Activated naive CD4-positive, alpha-beta T cell (primary cell): Measurements from ENCODE around the gene SURF2.

Experiments used
- DNase-seq, 4 experiments: peaks; one replicate each; lab custom pipeline; 2025; lab: John Stamatoyannopoulos, UW

The SURF2 gene

GRCh38 chr9:133335924-133336811 lies 20.2 kb upstream of the SURF2 start, which contains the start of gene SURF6:
Gene SURF6, minus strand, starts transcription at chr9:133336188. Its CDS starts 56 bp downstream, at chr9:133336132.
- DNase-seq = peak; percentile 85 to 93 (median 90)

GRCh38 chr9:133339641-133340040 lies 16.7 kb upstream of the SURF2 start:
- DNase-seq = no peak

- DNase-seq = no peak
Measured at GRCh38 chr9:133340256-133340655, 16.1 kb upstream of the SURF2 start.

- DNase-seq = no peak
Measured at GRCh38 chr9:133340916-133341315, 15.4 kb upstream of the SURF2 start.

GRCh38 chr9:133341369-133342068 lies 14.8 kb upstream of the SURF2 start:
- DNase-seq = no peak

GRCh38 chr9:133342069-133342406 lies 14.3 kb upstream of the SURF2 start:
- DNase-seq = no peak

GRCh38 chr9:133342570-133342969 lies 13.8 kb upstream of the SURF2 start:
- DNase-seq = no peak

GRCh38 chr9:133344071-133344470 lies 12.3 kb upstream of the SURF2 start:
- DNase-seq = no peak

GRCh38 chr9:133344979-133345378 lies 11.4 kb upstream of the SURF2 start:
- no peak for DNase-seq

- no peak for DNase-seq
Measured at GRCh38 chr9:133345596-133345995, 10.8 kb upstream of the SURF2 start.

- no peak for DNase-seq
Measured at GRCh38 chr9:133346021-133346785, 10.1 kb upstream of the SURF2 start.

- DNase-seq = peak in 1 of 4 experiments; percentile 46
Measured at GRCh38 chr9:133347515-133347984, 8.8 kb upstream of the SURF2 start.

- peak; percentile 76 to 80 (median 76) for DNase-seq
Measured at GRCh38 chr9:133347985-133348717, 8.2 kb upstream of the SURF2 start, which contains the start of the genes MED22 and RPL7A. Gene MED22, minus strand, starts transcription at chr9:133348131. Its CDS starts 1,469 bp downstream, at chr9:133346662. Gene RPL7A, plus strand, starts transcription at chr9:133348218. Its CDS starts 26 bp downstream, at chr9:133348244.

- no peak for DNase-seq
Measured at GRCh38 chr9:133348718-133349573, 7.4 kb upstream of the SURF2 start.

GRCh38 chr9:133349965-133350616 lies 6.3 kb upstream of the SURF2 start:
- no peak for DNase-seq

GRCh38 chr9:133351526-133351907 lies 4.8 kb upstream of the SURF2 start:
- DNase-seq = no peak

- DNase-seq = no peak
Measured at GRCh38 chr9:133351908-133352634, 4.3 kb upstream of the SURF2 start.

- no peak for DNase-seq
Measured at GRCh38 chr9:133352635-133353340, 3.6 kb upstream of the SURF2 start.

GRCh38 chr9:133353548-133353947 lies 2.8 kb upstream of the SURF2 start:
- no peak for DNase-seq
